Upper lobe of left lung (tissue), 4 donors: Measurements from ENCODE around the gene TMEM135.

Experiments
- CTCF ChIP-seq, 6 experiments: fragments of 450-650 bp in 4 of 6; fragments of 200-600 bp in 2 of 6; sonication (generic) in 2 of 6; IDR thresholded peaks; one replicate each; pipeline ENCODE4 v1.5.1; 2016 to 2019; ENCODE audit warnings: antibody characterized with exemption in 6 of 6
- POLR2AphosphoS5 ChIP-seq, 2 donors: sonication (generic); formaldehyde crosslinking; IDR thresholded peaks; one replicate each; pipeline ENCODE4 v1.5.1; 2017; ENCODE audit warnings: antibody characterized with exemption in 2 of 2

DNA sequence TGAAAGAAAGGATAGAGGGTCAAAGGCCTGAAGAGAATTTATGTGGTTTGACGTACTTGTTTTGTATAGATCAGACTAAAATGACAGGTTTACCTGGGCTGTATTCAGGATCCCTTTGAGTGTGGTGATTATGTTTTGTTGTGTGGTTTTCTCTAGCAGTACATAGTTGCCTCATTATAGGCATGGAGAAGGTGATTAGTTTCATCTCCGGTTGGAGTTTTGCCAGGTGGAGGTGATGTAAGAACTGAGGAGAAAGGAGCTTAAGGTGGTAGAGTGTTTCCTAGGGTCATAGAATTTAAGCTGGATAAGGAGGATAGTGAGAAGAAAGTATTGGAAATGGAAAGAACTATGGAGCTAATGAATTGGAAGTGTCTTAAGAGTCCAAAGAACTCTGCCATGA lies 229.0 kb downstream of the TMEM135 start:
- no peak for TF ChIP-seq CTCF (IDR thresholded peaks at IDR 0.05)
- no peak for TF ChIP-seq POLR2AphosphoS5 (IDR thresholded peaks at IDR 0.05)
